A549 (cell line): ENCODE measurements around the gene C5AR1. TPM values are rescaled to one million over a fixed set of nuclear protein-coding genes. Genes with fewer than 3 reads are reported as not detected.

Experiments used
- ATAC-seq, 2 experiments: fragments of 200-7000 bp in 1 of 2; fragments of >200 bp in 1 of 2; cut with Nextera tagmentation in 1 of 2; cut with Tn5 transposase in 1 of 2; 3 replicates each; pipeline versions ENCODE4 v1.8.0 to v1.9.1; 2018 to 2020; ENCODE audit warnings: mild to moderate bottlenecking in 1 of 2, moderate library complexity in 1 of 2
- CTCF ChIA-PET: fragments of 300-600 bp; sonication (Branson Sonifier 250); formaldehyde crosslinking; extraction: SDS; loops from one replicate; lab custom pipeline; 2021; ENCODE audit warnings: antibody characterized with exemption, inconsistent platforms; lab: Yijun Ruan, JAX
- POLR2A ChIA-PET: fragments of 350-600 bp; formaldehyde crosslinking; extraction: SDS; loops from one replicate; lab custom pipeline; 2021; ENCODE audit warnings: antibody characterized with exemption, inconsistent platforms; lab: Yijun Ruan, JAX
- DNase-seq, 2 experiments: peaks; one replicate each; pipeline versions ENCODE4 v3.0.0 to v3.0.0-alpha.2; 2011 to 2016; ENCODE audit warnings: low read depth in 1 of 2, low spot score in 1 of 2
- FAIRE-seq: peaks from 2 replicates; lab custom pipeline; 2011; peaks lifted over from hg19 to GRCh38; lab: Jason Lieb, UNC
- H3K27ac ChIP-seq, 2 experiments: fragments of >200 bp; sonication (Bioruptor Twin); formaldehyde crosslinking; 3 replicates each; pipeline ENCODE4 v1.5.1; 2016 to 2017
- H3K4me1 ChIP-seq: fragments of >200 bp; sonication (Bioruptor Twin); formaldehyde crosslinking; 3 replicates; pipeline ENCODE4 v1.6.1; 2016
- H3K4me2 ChIP-seq: fragments of >200 bp; sonication (Bioruptor Twin); formaldehyde crosslinking; 3 replicates; pipeline ENCODE4 v1.6.1; 2016
- H3K4me3 ChIP-seq: fragments of >200 bp; sonication (Bioruptor Twin); formaldehyde crosslinking; 3 replicates; pipeline ENCODE4 v1.5.1; 2016
- H3K9me3 ChIP-seq: fragments of >200 bp; sonication (Bioruptor Twin); formaldehyde crosslinking; 3 replicates; pipeline ENCODE4 v1.6.1; 2016
- CBX8 ChIP-seq: fragments of 200-600 bp; sonication (generic); IDR thresholded peaks from 2 replicates; pipeline ENCODE4 v1.6.1; 2016
- CEBPB ChIP-seq, 2 experiments: fragments of >200 bp in 1 of 2; sonication (Bioruptor Twin) in 1 of 2; formaldehyde crosslinking in 1 of 2; IDR thresholded peaks; 2 replicates each; pipeline ENCODE4 v1.6.1; 2012 to 2016
- ESRRA ChIP-seq: fragments of 150-350 bp; IDR thresholded peaks from 2 replicates; pipeline ENCODE4 v1.6.1; 2014; ENCODE audit warnings: mild to moderate bottlenecking, low read length, borderline replicate concordance
- HDAC2 ChIP-seq: fragments of 200-600 bp; sonication (generic); IDR thresholded peaks from 2 replicates; pipeline ENCODE4 v1.6.1; 2016
- HOXB13 ChIP-seq: fragments of 250-450 bp; sonication (Bioruptor Pico); IDR thresholded peaks from 2 replicates; pipeline ENCODE4 v1.5.0; 2020; ENCODE audit warnings: low read depth, mild to moderate bottlenecking, moderate library complexity
- JUNB ChIP-seq: fragments of >200 bp; sonication (Bioruptor Twin); formaldehyde crosslinking; IDR thresholded peaks from 2 replicates; pipeline ENCODE4 v1.6.1; 2016
- KDM5A ChIP-seq: fragments of 200-600 bp; sonication (generic); IDR thresholded peaks from 2 replicates; pipeline ENCODE4 v1.6.1; 2016; ENCODE audit warnings: antibody characterized with exemption, mild to moderate bottlenecking
- MAZ ChIP-seq: fragments of 150-350 bp; IDR thresholded peaks from 2 replicates; pipeline ENCODE4 v1.6.1; 2014; ENCODE audit warnings: antibody characterized with exemption, low read depth, low read length, borderline replicate concordance
- NFE2L2 ChIP-seq: fragments of 150-350 bp; conservative IDR thresholded peaks from 2 replicates; pipeline ENCODE4 v1.6.1; 2014; ENCODE audit warnings: low read length
- NR3C1 ChIP-seq: fragments of >200 bp; sonication (Bioruptor Twin); formaldehyde crosslinking; IDR thresholded peaks from 3 replicates; pipeline ENCODE4 v1.6.1; 2017
- PHF8 ChIP-seq: fragments of 200-600 bp; sonication (generic); IDR thresholded peaks from 2 replicates; pipeline ENCODE4 v1.6.1; 2016; ENCODE audit warnings: low read depth, mild to moderate bottlenecking, antibody characterized with exemption, moderate library complexity, borderline replicate concordance
- RAD21 ChIP-seq, 2 experiments: fragments of >200 bp in 1 of 2; sonication (Bioruptor Twin) in 1 of 2; formaldehyde crosslinking in 1 of 2; IDR thresholded peaks in 1 of 2; conservative IDR thresholded peaks in 1 of 2; 2 replicates in 1 of 2; 3 replicates in 1 of 2; pipeline ENCODE4 v1.6.1; 2012 to 2018; ENCODE audit warnings: inconsistent platforms in 1 of 2
- TFCP2L1 ChIP-seq: fragments of 250-450 bp; sonication (Bioruptor Pico); IDR thresholded peaks from 2 replicates; pipeline ENCODE4 v1.5.0; 2021; ENCODE audit warnings: mild to moderate bottlenecking
- ZSCAN20 ChIP-seq: fragments of 250-450 bp; sonication (Bioruptor Pico); IDR thresholded peaks from 2 replicates; pipeline ENCODE4 v1.8.0; 2022; ENCODE audit warnings: mild to moderate bottlenecking, moderate library complexity
- WGBS: methylation state at CpG from one replicate; pipeline ENCODE4 v1.1.6; 2017; ENCODE audit errors: missing lambda C conversion rate; 5-methylcytosine and 5-hydroxymethylcytosine counted together
- polyA plus RNA-seq, 4 experiments: library from polyadenylated mRNA; depleted of rRNA in 3 of 4; stranded (reverse); fragments of >200 nt; fragmentation: RNase III in 1 of 4; extraction: RNeasy Plus Mini Kit Qiagen cat#74134 plus additional on column Dnase treatment in 1 of 4; gene quantifications; 2 replicates in 3 of 4; 3 replicates in 1 of 4; pipeline ENCODE4 v1.2.3, GENCODE V29; 2011 to 2017
- TF ChIP-seq, protein P1 (sequence below): fragments of 450-650 bp; IDR thresholded peaks from 2 replicates; pipeline ENCODE4 v1.6.1; 2014; ENCODE audit warnings: antibody characterized with exemption
- TF ChIP-seq, protein P2 (sequence below): fragments of 200-600 bp; sonication (generic); IDR thresholded peaks from 2 replicates; pipeline ENCODE4 v1.6.1; 2016; ENCODE audit warnings: antibody characterized with exemption, mild to moderate bottlenecking, moderate library complexity
- TF ChIP-seq, protein P3 (sequence below): IDR thresholded peaks from 2 replicates; pipeline ENCODE4 v1.6.1; 2012
- TF ChIP-seq, protein P4 (sequence below): fragments of 150-350 bp; IDR thresholded peaks from 2 replicates; pipeline ENCODE4 v1.6.1; 2014; ENCODE audit warnings: low read depth, mild to moderate bottlenecking, low read length
- TF ChIP-seq, protein P5 (sequence below): fragments of >200 bp; sonication (Bioruptor Twin); formaldehyde crosslinking; IDR thresholded peaks from 2 replicates; pipeline ENCODE4 v1.6.1; 2016
- TF ChIP-seq, protein P6 (sequence below): fragments of 250-450 bp; sonication (Bioruptor Pico); IDR thresholded peaks from 2 replicates; pipeline ENCODE4 v1.5.0; 2020; ENCODE audit warnings: low read depth, mild to moderate bottlenecking, moderate library complexity
- TF ChIP-seq, protein P7 (sequence below): fragments of >200 bp; sonication (Bioruptor Twin); formaldehyde crosslinking; IDR thresholded peaks from 3 replicates; pipeline ENCODE4 v1.6.1; 2016

Gene C5AR1
- polyA plus RNA-seq, 2 of the 4 experiments (the other 2 are of a cell fraction): 1.6 to 3.4 TPM

DNA sequence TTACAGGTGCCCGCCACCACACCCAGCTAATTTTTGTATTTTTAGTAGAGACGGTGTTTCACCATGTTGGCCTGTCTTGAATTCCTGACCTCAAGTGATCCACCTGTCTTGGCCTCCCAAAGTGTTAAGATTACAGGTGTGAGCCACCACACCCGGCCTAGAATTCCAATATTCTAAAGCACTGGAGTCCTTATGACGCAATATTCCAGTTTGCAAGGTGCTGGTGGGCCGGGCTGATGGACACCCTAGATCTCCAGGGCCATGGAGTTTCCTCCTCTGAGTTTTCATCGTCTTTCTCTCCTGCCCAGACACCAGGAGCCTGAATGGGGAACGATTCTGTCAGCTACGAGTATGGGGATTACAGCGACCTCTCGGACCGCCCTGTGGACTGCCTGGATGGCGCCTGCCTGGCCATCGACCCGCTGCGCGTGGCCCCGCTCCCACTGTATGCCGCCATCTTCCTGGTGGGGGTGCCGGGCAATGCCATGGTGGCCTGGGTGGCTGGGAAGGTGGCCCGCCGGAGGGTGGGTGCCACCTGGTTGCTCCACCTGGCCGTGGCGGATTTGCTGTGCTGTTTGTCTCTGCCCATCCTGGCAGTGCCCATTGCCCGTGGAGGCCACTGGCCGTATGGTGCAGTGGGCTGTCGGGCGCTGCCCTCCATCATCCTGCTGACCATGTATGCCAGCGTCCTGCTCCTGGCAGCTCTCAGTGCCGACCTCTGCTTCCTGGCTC lies 31.0 kb downstream of the C5AR1 start:
- TF ChIP-seq, protein P1, sequence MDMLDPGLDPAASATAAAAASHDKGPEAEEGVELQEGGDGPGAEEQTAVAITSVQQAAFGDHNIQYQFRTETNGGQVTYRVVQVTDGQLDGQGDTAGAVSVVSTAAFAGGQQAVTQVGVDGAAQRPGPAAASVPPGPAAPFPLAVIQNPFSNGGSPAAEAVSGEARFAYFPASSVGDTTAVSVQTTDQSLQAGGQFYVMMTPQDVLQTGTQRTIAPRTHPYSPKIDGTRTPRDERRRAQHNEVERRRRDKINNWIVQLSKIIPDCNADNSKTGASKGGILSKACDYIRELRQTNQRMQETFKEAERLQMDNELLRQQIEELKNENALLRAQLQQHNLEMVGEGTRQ: no peak
- peak; percentile 26 to 31; a peak in 2 of 4 replicates for TF ChIP-seq CEBPB (IDR thresholded peaks at IDR 0.05)
- TF ChIP-seq HDAC2: no peak
- no peak for TF ChIP-seq MAZ
- Histone ChIP-seq H3K9me3 (no peaks in the 10 kb centered on the region), H3K4me3 (no peak overlapping the region), H3K4me1 (peaks cover 10% of the 10 kb centered on the region; the same call in 2 of the 3 replicates), H3K4me2 (no peak overlapping the region), H3K27ac (no peak overlapping the region)
- no peak for DNase-seq
- FAIRE-seq: no peak
- CTCF ChIA-PET: interaction anchor here (0.9 to 4.6 kb wide), 5 partner anchors 8 to 35 kb away, joined by 3 to 43 read pairs (median 4); partner anchors contain the start of gene DHX34
- POLR2A ChIA-PET: no interaction called here
- peak in 1 of 2 experiments; percentile 8; a peak in 1 of 6 replicates for ATAC-seq
- 87% methylated on average over 23 of the region's 29 CpGs for WGBS

DNA sequence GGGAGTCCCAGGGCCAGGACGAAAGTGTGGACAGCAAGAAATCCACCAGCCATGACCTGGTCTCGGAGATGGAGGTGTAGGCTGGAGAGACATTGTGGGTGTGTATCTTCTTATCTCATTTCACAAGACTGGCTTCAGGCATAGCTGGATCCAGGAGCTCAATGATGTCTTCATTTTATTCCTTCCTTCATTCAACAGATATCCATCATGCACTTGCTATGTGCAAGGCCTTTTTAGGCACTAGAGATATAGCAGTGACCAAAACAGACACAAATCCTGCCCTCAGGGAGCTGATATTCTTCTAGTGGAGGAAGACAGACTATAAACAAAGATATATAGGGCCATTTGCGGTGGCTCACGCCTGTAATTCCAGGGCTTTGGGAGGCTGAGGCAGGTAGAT lies 32.1 kb downstream of the C5AR1 start:
- Histone ChIP-seq H3K4me3 (no peak overlapping the region), H3K27ac (no peak overlapping the region), H3K9me3 (no peaks in the 10 kb centered on the region)
- ChIA-PET CTCF (interaction anchor here (1.0 to 1.6 kb wide), 8 partner anchors 13 to 86 kb away, joined by 3 to 5 read pairs (median 4); no protein-coding TSS in a partner anchor), POLR2A (no interaction called here)
- no peak for ATAC-seq
- no peak for FAIRE-seq
- WGBS: 76% methylated on average over 4 of the region's 4 CpGs
- no peak for DNase-seq
- TF ChIP-seq HOXB13 (CRISPR knock-in tag): no peak
- TF ChIP-seq, protein P2, sequence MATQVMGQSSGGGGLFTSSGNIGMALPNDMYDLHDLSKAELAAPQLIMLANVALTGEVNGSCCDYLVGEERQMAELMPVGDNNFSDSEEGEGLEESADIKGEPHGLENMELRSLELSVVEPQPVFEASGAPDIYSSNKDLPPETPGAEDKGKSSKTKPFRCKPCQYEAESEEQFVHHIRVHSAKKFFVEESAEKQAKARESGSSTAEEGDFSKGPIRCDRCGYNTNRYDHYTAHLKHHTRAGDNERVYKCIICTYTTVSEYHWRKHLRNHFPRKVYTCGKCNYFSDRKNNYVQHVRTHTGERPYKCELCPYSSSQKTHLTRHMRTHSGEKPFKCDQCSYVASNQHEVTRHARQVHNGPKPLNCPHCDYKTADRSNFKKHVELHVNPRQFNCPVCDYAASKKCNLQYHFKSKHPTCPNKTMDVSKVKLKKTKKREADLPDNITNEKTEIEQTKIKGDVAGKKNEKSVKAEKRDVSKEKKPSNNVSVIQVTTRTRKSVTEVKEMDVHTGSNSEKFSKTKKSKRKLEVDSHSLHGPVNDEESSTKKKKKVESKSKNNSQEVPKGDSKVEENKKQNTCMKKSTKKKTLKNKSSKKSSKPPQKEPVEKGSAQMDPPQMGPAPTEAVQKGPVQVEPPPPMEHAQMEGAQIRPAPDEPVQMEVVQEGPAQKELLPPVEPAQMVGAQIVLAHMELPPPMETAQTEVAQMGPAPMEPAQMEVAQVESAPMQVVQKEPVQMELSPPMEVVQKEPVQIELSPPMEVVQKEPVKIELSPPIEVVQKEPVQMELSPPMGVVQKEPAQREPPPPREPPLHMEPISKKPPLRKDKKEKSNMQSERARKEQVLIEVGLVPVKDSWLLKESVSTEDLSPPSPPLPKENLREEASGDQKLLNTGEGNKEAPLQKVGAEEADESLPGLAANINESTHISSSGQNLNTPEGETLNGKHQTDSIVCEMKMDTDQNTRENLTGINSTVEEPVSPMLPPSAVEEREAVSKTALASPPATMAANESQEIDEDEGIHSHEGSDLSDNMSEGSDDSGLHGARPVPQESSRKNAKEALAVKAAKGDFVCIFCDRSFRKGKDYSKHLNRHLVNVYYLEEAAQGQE: no peak
- TF ChIP-seq, protein P3, sequence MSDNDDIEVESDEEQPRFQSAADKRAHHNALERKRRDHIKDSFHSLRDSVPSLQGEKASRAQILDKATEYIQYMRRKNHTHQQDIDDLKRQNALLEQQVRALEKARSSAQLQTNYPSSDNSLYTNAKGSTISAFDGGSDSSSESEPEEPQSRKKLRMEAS: no peak
- TF ChIP-seq JUNB: no peak
- TF ChIP-seq KDM5A: no peak
- no peak for TF ChIP-seq NR3C1
- TF ChIP-seq PHF8: no peak
- no peak for TF ChIP-seq ESRRA
- TF ChIP-seq, all 56 proteins: peak for 0
- Histone ChIP-seq H3K4me1 (peaks cover 5% of the 10 kb centered on the region; the same call in 1 of the 3 replicates), H3K4me2 (no peak overlapping the region)

DNA sequence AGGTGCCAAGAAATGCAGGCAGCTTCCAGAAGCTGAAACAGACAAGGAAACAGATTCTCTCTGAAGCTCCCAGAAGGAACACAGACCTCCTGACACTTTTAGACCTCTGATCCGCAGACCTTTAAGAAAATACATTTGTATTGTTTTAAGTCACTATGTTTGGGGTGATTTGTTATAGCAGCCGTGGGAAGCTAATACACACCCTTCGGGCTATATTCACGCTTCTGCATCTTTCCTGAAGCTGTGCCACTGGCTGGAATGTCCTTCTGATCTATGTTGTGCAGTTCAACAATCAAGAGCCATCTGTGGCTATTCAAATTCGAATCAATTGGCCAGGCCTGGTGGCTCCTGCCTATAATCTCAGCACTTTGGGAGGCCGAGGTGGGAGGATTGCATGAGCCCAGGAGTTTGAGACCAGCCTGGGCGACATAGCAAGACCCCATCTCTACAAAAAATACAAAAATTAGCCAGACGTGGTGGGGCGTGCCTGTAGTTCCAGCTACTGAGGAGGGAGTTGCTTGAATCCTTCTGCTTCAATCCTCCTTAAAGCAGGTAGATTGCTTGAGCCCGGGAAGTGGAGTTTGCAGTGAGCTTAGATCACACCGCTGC lies 33.6 kb downstream of the C5AR1 start:
- Histone ChIP-seq H3K9me3 (no peaks in the 10 kb centered on the region), H3K4me2 (no peak overlapping the region), H3K4me3 (no peak overlapping the region), H3K27ac (no peak overlapping the region), H3K4me1 (no peaks in the 10 kb centered on the region)
- ChIA-PET CTCF (interaction anchor here (0.5 to 3.0 kb wide), 11 partner anchors 9 to 96 kb away, joined by 3 to 20 read pairs (median 3); no protein-coding TSS in a partner anchor), POLR2A (no interaction called here)
- FAIRE-seq (no peak), DNase-seq (no peak), ATAC-seq (no peak)
- WGBS: 80% methylated on average over 11 of the region's 11 CpGs
- TF ChIP-seq ZSCAN20 (CRISPR knock-in tag) (no peak), NFE2L2 (no peak), PHF8 (no peak), TFCP2L1 (CRISPR knock-in tag) (no peak), CBX8 (no peak), RAD21 (conservative IDR thresholded peaks at IDR 0.05 in 1 of 2, IDR thresholded peaks at IDR 0.05 in 1 of 2) (no peak)
- TF ChIP-seq, protein P4, sequence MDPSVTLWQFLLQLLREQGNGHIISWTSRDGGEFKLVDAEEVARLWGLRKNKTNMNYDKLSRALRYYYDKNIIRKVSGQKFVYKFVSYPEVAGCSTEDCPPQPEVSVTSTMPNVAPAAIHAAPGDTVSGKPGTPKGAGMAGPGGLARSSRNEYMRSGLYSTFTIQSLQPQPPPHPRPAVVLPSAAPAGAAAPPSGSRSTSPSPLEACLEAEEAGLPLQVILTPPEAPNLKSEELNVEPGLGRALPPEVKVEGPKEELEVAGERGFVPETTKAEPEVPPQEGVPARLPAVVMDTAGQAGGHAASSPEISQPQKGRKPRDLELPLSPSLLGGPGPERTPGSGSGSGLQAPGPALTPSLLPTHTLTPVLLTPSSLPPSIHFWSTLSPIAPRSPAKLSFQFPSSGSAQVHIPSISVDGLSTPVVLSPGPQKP: no peak
- TF ChIP-seq, protein P5, sequence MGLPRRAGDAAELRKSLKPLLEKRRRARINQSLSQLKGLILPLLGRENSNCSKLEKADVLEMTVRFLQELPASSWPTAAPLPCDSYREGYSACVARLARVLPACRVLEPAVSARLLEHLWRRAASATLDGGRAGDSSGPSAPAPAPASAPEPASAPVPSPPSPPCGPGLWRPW: no peak
- TF ChIP-seq, protein P6, sequence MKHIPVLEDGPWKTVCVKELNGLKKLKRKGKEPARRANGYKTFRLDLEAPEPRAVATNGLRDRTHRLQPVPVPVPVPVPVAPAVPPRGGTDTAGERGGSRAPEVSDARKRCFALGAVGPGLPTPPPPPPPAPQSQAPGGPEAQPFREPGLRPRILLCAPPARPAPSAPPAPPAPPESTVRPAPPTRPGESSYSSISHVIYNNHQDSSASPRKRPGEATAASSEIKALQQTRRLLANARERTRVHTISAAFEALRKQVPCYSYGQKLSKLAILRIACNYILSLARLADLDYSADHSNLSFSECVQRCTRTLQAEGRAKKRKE (CRISPR knock-in tag): no peak
- TF ChIP-seq, protein P7, sequence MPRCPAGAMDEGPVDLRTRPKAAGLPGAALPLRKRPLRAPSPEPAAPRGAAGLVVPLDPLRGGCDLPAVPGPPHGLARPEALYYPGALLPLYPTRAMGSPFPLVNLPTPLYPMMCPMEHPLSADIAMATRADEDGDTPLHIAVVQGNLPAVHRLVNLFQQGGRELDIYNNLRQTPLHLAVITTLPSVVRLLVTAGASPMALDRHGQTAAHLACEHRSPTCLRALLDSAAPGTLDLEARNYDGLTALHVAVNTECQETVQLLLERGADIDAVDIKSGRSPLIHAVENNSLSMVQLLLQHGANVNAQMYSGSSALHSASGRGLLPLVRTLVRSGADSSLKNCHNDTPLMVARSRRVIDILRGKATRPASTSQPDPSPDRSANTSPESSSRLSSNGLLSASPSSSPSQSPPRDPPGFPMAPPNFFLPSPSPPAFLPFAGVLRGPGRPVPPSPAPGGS: no peak
